K562 (cell line): Measurements from ENCODE around the gene POU2F1. TPM values are rescaled to one million over a fixed set of nuclear protein-coding genes. Genes with fewer than 3 reads are reported as not detected.

Source experiments
- ADNP ChIP-seq: fragments of 200-800 bp; sonication (Bioruptor generic); IDR thresholded peaks from 2 replicates; pipeline ENCODE4 v1.6.1; 2016; ENCODE audit warnings: missing genetic modification characterization, missing compliant biosample characterization
- BCOR ChIP-seq: fragments of 450-650 bp; IDR thresholded peaks from 2 replicates; pipeline ENCODE4 v1.6.1; 2016
- CC2D1A ChIP-seq: fragments of 450-650 bp; IDR thresholded peaks from 2 replicates; pipeline ENCODE4 v1.6.1; 2017; ENCODE audit warnings: mild to moderate bottlenecking
- E2F5 ChIP-seq: sonication (generic); formaldehyde crosslinking; IDR thresholded peaks from 2 replicates; pipeline ENCODE4 v1.8.0; 2022; ENCODE audit warnings: mild to moderate bottlenecking, missing genetic modification reagents
- ELF4 ChIP-seq: fragments of 450-650 bp; formaldehyde crosslinking; IDR thresholded peaks from 2 replicates; pipeline ENCODE4 v1.4.0; 2022; ENCODE audit warnings: missing genetic modification characterization
- GATA2 ChIP-seq: sonication (generic); formaldehyde crosslinking; IDR thresholded peaks from 2 replicates; pipeline ENCODE4 v1.4.0; 2020; ENCODE audit warnings: mild to moderate bottlenecking, missing genetic modification reagents
- HDGF ChIP-seq: fragments of 450-650 bp; IDR thresholded peaks from 2 replicates; pipeline ENCODE4 v1.6.1; 2016
- KAT7 ChIP-seq: sonication (generic); formaldehyde crosslinking; IDR thresholded peaks from 2 replicates; pipeline ENCODE4 v1.8.0; 2022; ENCODE audit warnings: missing genetic modification reagents, mild to moderate bottlenecking, borderline replicate concordance
- KDM1A ChIP-seq, 2 experiments: fragments of 450-650 bp; IDR thresholded peaks; 2 replicates each; pipeline ENCODE4 v1.6.1; 2016; ENCODE audit warnings: mild to moderate bottlenecking in 2 of 2
- MTA1 ChIP-seq: fragments of 450-650 bp; IDR thresholded peaks from 2 replicates; pipeline ENCODE4 v1.6.1; 2017; ENCODE audit warnings: borderline replicate concordance
- NFIC ChIP-seq: fragments of 450-650 bp; IDR thresholded peaks from 2 replicates; pipeline ENCODE4 v1.6.1; 2017; ENCODE audit warnings: mild to moderate bottlenecking, inconsistent platforms
- PBX2 ChIP-seq, 2 experiments: IDR thresholded peaks in 1 of 2; conservative IDR thresholded peaks in 1 of 2; 2 replicates each; pipeline ENCODE4 v1.6.1; 2016; ENCODE audit warnings: low read depth in 2 of 2, mild to moderate bottlenecking in 1 of 2, missing compliant biosample characterization in 1 of 2, missing genetic modification characterization in 1 of 2, moderate library complexity in 1 of 2
- PML ChIP-seq: IDR thresholded peaks from 2 replicates; pipeline ENCODE4 v1.6.1; 2012; ENCODE audit warnings: low read length, inconsistent platforms
- RBM25 ChIP-seq: fragments of 200-400 bp; formaldehyde crosslinking; IDR thresholded peaks from 2 replicates; pipeline ENCODE4 v1.6.1; 2018; ENCODE audit warnings: low read length, low read depth, moderate library complexity; ENCODE audit not compliant: severe bottlenecking
- RCOR1 ChIP-seq, 2 experiments: IDR thresholded peaks; 2 replicates each; pipeline ENCODE4 v1.6.1; 2012; ENCODE audit warnings: low read depth in 2 of 2, low read length in 2 of 2, borderline replicate concordance in 1 of 2, improper control_type of control experiment in 1 of 2
- RFX1 ChIP-seq: fragments of 450-650 bp; IDR thresholded peaks from 2 replicates; pipeline ENCODE4 v1.6.1; 2016; ENCODE audit warnings: mild to moderate bottlenecking, moderate library complexity
- SOX6 ChIP-seq: fragments of 450-650 bp; IDR thresholded peaks from 2 replicates; pipeline ENCODE4 v1.6.1; 2014; ENCODE audit warnings: mild to moderate bottlenecking
- TAL1 ChIP-seq: fragments of 450-650 bp; IDR thresholded peaks from 2 replicates; pipeline ENCODE4 v1.6.1; 2016; ENCODE audit warnings: mild to moderate bottlenecking
- TBL1XR1 ChIP-seq, 2 experiments: IDR thresholded peaks; 2 replicates each; pipeline ENCODE4 v1.6.1; 2012; ENCODE audit warnings: improper control_type of control experiment in 2 of 2, low read length in 2 of 2, mild to moderate bottlenecking in 1 of 2
- TCF3 ChIP-seq: sonication (generic); formaldehyde crosslinking; IDR thresholded peaks from 2 replicates; pipeline ENCODE4 v1.4.0; 2020; ENCODE audit warnings: mild to moderate bottlenecking, missing genetic modification reagents
- TEAD4 ChIP-seq, 2 experiments: sonication (generic) in 1 of 2; formaldehyde crosslinking in 1 of 2; IDR thresholded peaks; 2 replicates each; pipeline versions ENCODE4 v1.6.1 to v1.8.0; 2012 to 2022; ENCODE audit warnings: borderline replicate concordance in 1 of 2, inconsistent platforms in 1 of 2, low read length in 1 of 2, mild to moderate bottlenecking in 1 of 2, missing genetic modification reagents in 1 of 2
- THAP12 ChIP-seq: fragments of 250-450 bp; sonication (Bioruptor Pico); IDR thresholded peaks from 2 replicates; pipeline ENCODE4 v1.9.0; 2021; ENCODE audit warnings: mild to moderate bottlenecking, inconsistent platforms
- ZBED1 ChIP-seq: IDR thresholded peaks from 2 replicates; pipeline ENCODE4 v1.6.1; 2014
- ZEB2 ChIP-seq: fragments of 450-650 bp; IDR thresholded peaks from 2 replicates; pipeline ENCODE4 v1.6.1; 2016
- polyA plus RNA-seq, 8 experiments: library from polyadenylated mRNA; depleted of rRNA in 4 of 8; stranded (reverse) in 5 of 8; unstranded in 3 of 8; fragments of >200 nt; fragmentation: Nextera tagmentation in 2 of 8; fragmentation: Illumina TruSeq in 1 of 8; extraction: Ambion mirVana in 2 of 8; extraction: Trizol in 1 of 8; gene quantifications; 2 replicates each; pipeline versions ENCODE4 v1.2.1 to v1.2.3, GENCODE V29; 2011 to 2014; ENCODE audit warnings: inconsistent platforms in 1 of 8, missing spikeins in 1 of 8
- total RNA-seq, 7 experiments: library from RNA; depleted of rRNA in 6 of 7; stranded (reverse); fragments of >200 nt in 6 of 7; fragmentation: Illumina TruSeq in 2 of 7; extraction: Trizol in 2 of 7; gene quantifications; 2 replicates each; pipeline versions ENCODE4 v1.2.1 to v1.2.3, GENCODE V29; 2011 to 2021; ENCODE audit warnings: low replicate concordance in 1 of 7

Gene POU2F1
- total and polyA plus RNA-seq, 9 of the 15 experiments (the other 6 are each of a cell fraction or from before 2014, with no cell fraction given) = 2.6 to 22.3 (median 8.8) TPM

GRCh38 chr1:167248707-167249642, 28.3 kb downstream of the POU2F1 start (continued):
- TF ChIP-seq GATA2 (CRISPR knock-in tag) = peak; percentile 94
- 0 out of 2 replicates have a peak, but pooled peaks have one; percentile 19 for TF ChIP-seq HDGF
- 0 out of 2 replicates have a peak, but pooled peaks have one; percentile 19 for TF ChIP-seq ZEB2
- 0 out of 2 replicates have a peak, but pooled peaks have one; percentile 6 for TF ChIP-seq CC2D1A
- no peak for TF ChIP-seq PBX2 (CRISPR knock-in tag; IDR thresholded peaks at IDR 0.05; ENCODE audit: low read depth)
- peak; percentile 61; the same call in 1 of the 2 replicates for TF ChIP-seq PBX2 (tag; conservative IDR thresholded peaks at IDR 0.05; ENCODE audit: low read depth)
- peak; percentile 81 for TF ChIP-seq TAL1
- peak; percentile 67; the same call in 1 of the 2 replicates for TF ChIP-seq SOX6
- TF ChIP-seq BCOR = peak; percentile 49; the same call in 1 of the 2 replicates
- TF ChIP-seq RBM25 = peak; percentile 90
- peak; percentile 98 for TF ChIP-seq ADNP (tag)
- TF ChIP-seq THAP12 (CRISPR knock-in tag) = no peak
- TF ChIP-seq KDM1A (IDR thresholded peaks at IDR 0.05) = peak; percentile 89 to 93
- peak; percentile 67 for TF ChIP-seq RFX1
- TF ChIP-seq MTA1 = peak; percentile 39; the same call in 1 of the 2 replicates
- TF ChIP-seq PML = 0 out of 2 replicates have a peak, but pooled peaks have one; percentile 59
- no peak for TF ChIP-seq KAT7
- TF ChIP-seq RCOR1 (IDR thresholded peaks at IDR 0.05; ENCODE audit: borderline replicate concordance in 1 of 2, low read depth in 2 of 2, low read length in 2 of 2) = peak; percentile 48 to 61; a peak in 2 of 4 replicates
- TF ChIP-seq TCF3 = peak; percentile 86
- peak; percentile 79 for TF ChIP-seq TEAD4 (IDR thresholded peaks at IDR 0.05; ENCODE audit: low read length)
- no peak for TF ChIP-seq TEAD4 (CRISPR knock-in tag; IDR thresholded peaks at IDR 0.05; ENCODE audit: borderline replicate concordance)
- TF ChIP-seq ELF4 (CRISPR knock-in tag) = peak; percentile 95
- TF ChIP-seq TBL1XR1 (IDR thresholded peaks at IDR 0.05; ENCODE audit: low read length in 2 of 2) = peak in 1 of 2 experiments; percentile 48; a peak in 1 of 4 replicates
- TF ChIP-seq NFIC = peak; percentile 43
- no peak for TF ChIP-seq E2F5 (CRISPR knock-in tag)
- TF ChIP-seq ZBED1 = no peak
